GM21737 (cell line): ENCODE data around the gene RNU1-3.
"Not testable (repeated sequence)": the region's sequence is repeated elsewhere in the genome, so short reads cannot be mapped to it uniquely, and the experiment has no call there.

Experiments
- ATAC-seq: cut with Tn5 transposase; IDR thresholded peaks from one replicate; pipeline ENCODE4 v1.9.1; 2021; ENCODE audit warnings: mild to moderate bottlenecking, moderate library complexity; ENCODE audit not compliant: unreplicated experiment

RNU1-3 gene

GRCh38 chr1:16621681-16622315, 45.0 kb downstream of the RNU1-3 start:
- not testable (repeated sequence) for ATAC-seq

GRCh38 chr1:16621300-16621658, 45.5 kb downstream of the RNU1-3 start:
- ATAC-seq, result no peak

DNA sequence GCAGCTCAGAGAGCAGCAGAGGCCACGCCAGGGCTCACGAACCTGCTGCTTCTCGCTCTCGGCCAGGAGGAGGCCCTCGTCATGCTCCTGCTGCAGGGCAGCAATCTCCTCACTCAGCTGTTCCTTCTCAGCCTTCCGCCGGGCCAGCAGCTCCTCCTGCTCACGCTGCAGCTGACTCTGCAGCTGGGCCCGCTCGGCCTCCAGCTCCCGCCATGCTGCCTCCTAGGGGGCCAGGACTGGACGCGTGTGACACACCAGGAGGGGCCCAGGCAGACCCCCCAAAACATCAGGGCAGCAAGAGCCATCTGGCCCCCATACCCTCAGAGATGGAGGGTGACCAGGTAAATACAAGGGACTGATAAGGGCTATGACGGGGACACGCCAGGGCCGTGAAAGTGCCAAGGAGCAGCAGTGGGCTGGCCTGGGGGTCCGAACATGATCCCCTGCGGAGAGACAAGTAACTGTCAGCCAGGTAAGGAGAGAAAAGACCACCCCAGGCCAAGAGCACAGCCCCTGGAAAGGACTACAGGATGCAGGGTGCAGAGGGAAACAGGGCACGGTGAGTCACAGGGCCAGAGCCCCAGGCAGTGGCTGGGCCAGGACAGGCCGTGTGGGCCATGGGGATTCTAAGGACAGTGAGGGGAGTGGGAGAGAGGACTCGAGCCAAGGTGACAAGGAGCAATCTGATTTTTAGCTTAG, 46.8 kb downstream of the RNU1-3 start:
- not testable (repeated sequence) for ATAC-seq

- no peak for ATAC-seq
Measured at GRCh38 chr1:16618719-16619118, 48.0 kb downstream of the RNU1-3 start.

GRCh38 chr1:16617778-16618580, 48.8 kb downstream of the RNU1-3 start:
- ATAC-seq, result no peak

GRCh38 chr1:16617114-16617631, 49.6 kb downstream of the RNU1-3 start:
- ATAC-seq, result no peak
